AG04450 (cell line): ENCODE results near the gene GARNL3. TPM values are rescaled to one million over a fixed set of nuclear protein-coding genes. Genes with fewer than 3 reads are reported as not detected.

Source experiments
- CTCF ChIA-PET: fragments of 300-600, 350-600 bp; formaldehyde crosslinking; extraction: SDS; loops from one replicate; lab custom pipeline; 2022; ENCODE audit warnings: antibody characterized with exemption, inconsistent platforms; lab: Charles Lee
- POLR2A ChIA-PET: fragments of 350-600 bp; formaldehyde crosslinking; extraction: SDS; loops from one replicate; lab custom pipeline; 2021; ENCODE audit warnings: antibody characterized with exemption, inconsistent platforms; lab: Yijun Ruan, JAX
- DNase-seq: peaks from one replicate; pipeline ENCODE4 v3.0.0-alpha.2; 2011; ENCODE audit warnings: low read depth, low spot score
- H3K27ac ChIP-seq: one replicate; pipeline ENCODE4 v1.5.1; 2012; ENCODE audit warnings: low read depth, low read length, control low read depth
- H3K27me3 ChIP-seq: one replicate; pipeline ENCODE4 v1.6.0; 2012; ENCODE audit warnings: low read length; ENCODE audit not compliant: control insufficient read depth, insufficient read depth
- H3K4me3 ChIP-seq: 2 replicates; pipeline ENCODE4 v1.5.1; 2011; ENCODE audit warnings: mild to moderate bottlenecking, low read depth, low read length, control low read depth
- H3K9me3 ChIP-seq: 2 replicates; pipeline ENCODE4 v1.5.1; 2012; ENCODE audit warnings: low read length; ENCODE audit not compliant: control insufficient read depth, insufficient read depth
- CTCF ChIP-seq: IDR thresholded peaks from 2 replicates; pipeline ENCODE4 v1.5.1; 2011; ENCODE audit warnings: low read depth, low read length, control low read depth, inconsistent platforms
- polyA plus RNA-seq: library from polyadenylated mRNA; depleted of rRNA; stranded (reverse); fragments of >200 nt; gene quantifications from 2 replicates; pipeline ENCODE4 v1.2.3, GENCODE V29; 2011

Gene GARNL3
- polyA plus RNA-seq, 1 experiment: 2.7 TPM

- Histone ChIP-seq H3K27ac (no peak overlapping the region), H3K4me3 (peak overlapping the region; percentile 66), H3K9me3 (peaks cover 3% of the 10 kb centered on the region; the same call in 1 of the 2 replicates), H3K27me3 (peaks cover 9% of the 10 kb centered on the region)
- TF ChIP-seq CTCF: peak; percentile 57
- no peak for DNase-seq
- ChIA-PET CTCF (interaction anchor here (0.6 to 1.8 kb wide), 9 partner anchors 10 to 457 kb away, joined by 3 to 10 read pairs (median 4); no protein-coding TSS in a partner anchor), POLR2A (interaction anchor here (0.9 to 1.7 kb wide), 4 partner anchors 12 to 53 kb away, joined by 3 to 13 read pairs (median 4); partner anchors contain the start of genes LRSAM1, RPL12 and ZNF79)
Measured at GRCh38 chr9:127397646-127398274, 133.2 kb downstream of the GARNL3 start.

DNA sequence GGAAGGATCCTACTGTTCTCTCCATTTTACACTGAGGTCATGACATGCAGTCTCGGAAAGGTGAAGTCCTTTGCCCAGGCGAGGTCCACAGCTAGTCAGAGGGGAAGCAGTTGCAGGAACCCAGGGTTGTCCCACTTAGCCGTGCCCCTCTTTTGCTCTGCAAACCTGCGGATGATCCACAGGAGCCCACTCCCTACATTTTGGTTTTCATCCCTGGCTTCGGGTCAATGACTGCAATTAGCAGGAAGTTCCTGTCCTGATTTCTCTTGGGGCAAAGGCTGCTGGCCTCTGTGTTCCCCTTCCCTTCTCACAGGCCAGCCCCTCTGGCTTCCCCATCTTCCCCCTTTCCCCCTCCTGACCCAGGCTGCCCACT, 133.7 kb downstream of the GARNL3 start:
- Histone ChIP-seq H3K4me3 (peak overlapping the region; percentile 66), H3K9me3 (peaks cover 3% of the 10 kb centered on the region; the same call in 1 of the 2 replicates), H3K27ac (no peak overlapping the region), H3K27me3 (peaks cover 9% of the 10 kb centered on the region)
- no peak for TF ChIP-seq CTCF
- no peak for DNase-seq
- CTCF ChIA-PET: interaction anchor here (1.1 to 1.6 kb wide), 2 partner anchors 115 to 458 kb away, joined by 3 to 4 read pairs; no protein-coding TSS in a partner anchor
- POLR2A ChIA-PET: interaction anchor here (0.9 kb wide), 1 partner anchor 25 kb away, joined by 3 read pairs; the partner anchor contains the start of gene ZNF79

DNA sequence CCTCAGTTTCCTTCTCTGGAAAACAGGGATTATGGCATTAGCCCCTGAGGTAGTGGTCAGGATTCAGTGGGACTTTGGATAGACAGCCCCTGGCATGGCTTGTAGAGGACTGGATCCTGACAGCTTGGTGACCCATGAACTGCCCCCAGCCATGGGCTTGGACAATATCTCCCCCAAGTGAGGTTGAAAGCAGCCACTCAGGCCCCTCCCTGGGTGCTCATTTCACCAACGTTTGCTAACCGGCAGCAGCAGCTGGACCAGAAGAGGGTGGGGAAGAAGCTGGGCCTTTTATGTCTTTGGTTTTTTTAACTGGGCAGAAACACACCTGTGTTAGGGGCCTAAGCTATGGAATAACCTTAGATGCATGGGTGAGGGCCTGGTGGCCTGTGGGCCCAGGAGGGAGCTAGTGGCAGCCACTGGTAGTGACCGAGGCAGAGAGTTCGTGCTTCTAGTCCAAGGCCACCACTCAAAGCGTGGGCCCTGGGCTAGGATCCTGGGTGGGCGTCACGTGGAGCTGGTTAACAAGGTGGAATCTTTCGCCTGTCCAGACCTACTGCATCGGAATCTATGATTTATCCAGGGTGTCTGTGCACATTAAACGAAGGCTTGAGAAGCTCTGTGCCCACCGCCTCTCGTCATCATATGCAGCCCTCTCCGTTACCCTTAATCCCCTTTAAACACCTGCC, 134.3 kb downstream of the GARNL3 start:
- H3K9me3 ChIP-seq: peaks cover 3% of the 10 kb centered on the region; the same call in 1 of the 2 replicates
- DNase-seq: no peak
- ChIA-PET CTCF (interaction anchor here (0.8 to 1.6 kb wide), 4 partner anchors 9 to 459 kb away, joined by 3 to 4 read pairs (median 4); no protein-coding TSS in a partner anchor), POLR2A (interaction anchor here (0.6 to 0.9 kb wide), 3 partner anchors 25 to 45 kb away, joined by 3 to 4 read pairs (median 4); partner anchors contain the start of gene ZNF79)
- TF ChIP-seq CTCF: no peak
- peaks cover 9% of the 10 kb centered on the region for H3K27me3 ChIP-seq
- no peak overlapping the region for H3K27ac ChIP-seq
- no peak overlapping the region for H3K4me3 ChIP-seq

DNA sequence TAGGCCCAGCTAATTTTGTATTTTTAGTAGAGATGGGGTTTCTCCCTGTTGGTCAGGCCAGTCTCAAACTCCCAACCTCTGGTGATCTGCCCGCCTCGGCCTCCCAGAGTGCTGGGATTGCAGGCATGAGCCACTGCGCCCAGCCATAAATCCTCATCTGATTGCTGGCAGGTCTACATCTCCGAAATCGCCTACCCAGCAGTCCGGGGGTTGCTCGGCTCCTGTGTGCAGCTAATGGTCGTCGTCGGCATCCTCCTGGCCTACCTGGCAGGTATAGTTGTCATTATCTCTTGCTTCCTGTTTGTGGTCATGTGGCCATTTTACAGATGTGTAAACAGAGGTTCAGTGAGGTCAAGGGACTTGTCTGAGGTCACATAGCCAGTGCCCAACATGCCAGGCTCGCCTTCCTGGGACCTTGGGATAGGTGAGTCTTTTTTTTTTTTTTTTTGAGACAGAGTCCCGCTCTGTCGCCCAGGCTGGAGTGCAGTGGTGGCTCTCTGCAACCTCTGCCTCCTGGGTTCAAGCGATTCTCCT, 135.2 kb downstream of the GARNL3 start:
- POLR2A ChIA-PET: no interaction called here

More for the DNA sequence above, 135.2 kb downstream of the GARNL3 start:
- CTCF ChIA-PET: interaction anchor here (0.7 to 1.2 kb wide), 2 partner anchors 8 to 237 kb away, joined by 3 to 4 read pairs; no protein-coding TSS in a partner anchor
- Histone ChIP-seq H3K27ac (no peak overlapping the region), H3K4me3 (no peak overlapping the region), H3K27me3 (peaks cover 9% of the 10 kb centered on the region), H3K9me3 (peaks cover 3% of the 10 kb centered on the region; the same call in 1 of the 2 replicates)
- no peak for DNase-seq
- no peak for TF ChIP-seq CTCF
